GM21447 (cell line): ENCODE measurements around the gene HIBADH.
"Not testable (repeated sequence)": the region's sequence is repeated elsewhere in the genome, so short reads cannot be mapped to it uniquely, and the experiment has no call there.

Source experiments
- ATAC-seq: cut with Tn5 transposase; IDR thresholded peaks from one replicate; pipeline ENCODE4 v1.9.1; 2021; ENCODE audit not compliant: unreplicated experiment

HIBADH gene

GRCh38 chr7:27603813-27604212 lies 58.9 kb downstream of the HIBADH start:
- ATAC-seq = no peak

- ATAC-seq = no peak
Observed at GRCh38 chr7:27602766-27603165, 59.9 kb downstream of the HIBADH start.

GRCh38 chr7:27601217-27601616 lies 61.5 kb downstream of the HIBADH start:
- ATAC-seq = no peak

GRCh38 chr7:27600247-27600646 lies 62.4 kb downstream of the HIBADH start:
- ATAC-seq = no peak

- ATAC-seq = no peak
Observed at GRCh38 chr7:27595009-27595408, 67.7 kb downstream of the HIBADH start.

GRCh38 chr7:27593226-27593625 lies 69.5 kb downstream of the HIBADH start:
- ATAC-seq = no peak

GRCh38 chr7:27590416-27590815 lies 72.3 kb downstream of the HIBADH start:
- no peak for ATAC-seq

GRCh38 chr7:27587429-27587828 lies 75.3 kb downstream of the HIBADH start:
- ATAC-seq = no peak

- ATAC-seq = peak; percentile 94
Observed at GRCh38 chr7:27586825-27587224, 75.9 kb downstream of the HIBADH start.

- no peak for ATAC-seq
Observed at GRCh38 chr7:27585781-27586447, 76.8 kb downstream of the HIBADH start.

GRCh38 chr7:27581906-27582305 lies 80.8 kb downstream of the HIBADH start:
- ATAC-seq = no peak

GRCh38 chr7:27581119-27581518 lies 81.6 kb downstream of the HIBADH start:
- no peak for ATAC-seq

- no peak for ATAC-seq
Observed at GRCh38 chr7:27579565-27579964, 83.1 kb downstream of the HIBADH start.

GRCh38 chr7:27578169-27578568 lies 84.5 kb downstream of the HIBADH start:
- ATAC-seq = not testable (repeated sequence)

- ATAC-seq = no peak
Observed at GRCh38 chr7:27576360-27576944, 86.2 kb downstream of the HIBADH start.

GRCh38 chr7:27575613-27576012 lies 87.1 kb downstream of the HIBADH start:
- no peak for ATAC-seq

GRCh38 chr7:27569106-27569505 lies 93.6 kb downstream of the HIBADH start:
- no peak for ATAC-seq

GRCh38 chr7:27567266-27567665 lies 95.4 kb downstream of the HIBADH start:
- ATAC-seq = no peak

GRCh38 chr7:27564881-27565482 lies 97.7 kb downstream of the HIBADH start:
- ATAC-seq = no peak

GRCh38 chr7:27560706-27561235 lies 101.9 kb downstream of the HIBADH start:
- ATAC-seq = no peak

GRCh38 chr7:27555670-27556069 lies 107.0 kb downstream of the HIBADH start:
- no peak for ATAC-seq

GRCh38 chr7:27554826-27555225 lies 107.9 kb downstream of the HIBADH start:
- no peak for ATAC-seq
